SKM-1 treated with dmso at 0.1 percent for 144 hours (cell line): ENCODE data around the gene ZSCAN23.
"Not testable (repeated sequence)": the region's sequence is repeated elsewhere in the genome, so short reads cannot be mapped to it uniquely, and the experiment has no call there.

Experiments used
- DNase-seq: peaks from one replicate; lab custom pipeline; 2025; ENCODE audit not compliant: unreplicated experiment; lab: John Stamatoyannopoulos, UW

The ZSCAN23 gene

DNA sequence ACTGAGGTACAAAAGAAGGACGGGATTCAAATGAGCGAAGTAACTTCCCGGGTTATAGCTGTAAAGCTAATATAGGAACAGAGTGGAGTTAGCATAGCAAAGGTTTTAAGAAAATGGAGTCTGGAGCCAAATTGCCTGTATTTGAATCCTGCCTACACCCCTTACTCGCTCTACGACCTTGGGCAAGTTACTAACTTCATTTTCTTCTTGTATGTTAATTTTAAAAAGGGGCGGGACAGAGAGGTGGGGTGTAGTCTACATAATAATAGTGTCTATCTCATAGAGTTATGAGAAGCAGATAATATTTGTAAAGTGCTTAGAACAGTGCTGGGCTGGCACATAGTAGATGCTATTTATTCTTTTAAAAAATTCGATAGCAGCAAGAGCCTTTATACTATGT is 705 bp downstream of the ZSCAN23 start:
- no peak for DNase-seq

DNA sequence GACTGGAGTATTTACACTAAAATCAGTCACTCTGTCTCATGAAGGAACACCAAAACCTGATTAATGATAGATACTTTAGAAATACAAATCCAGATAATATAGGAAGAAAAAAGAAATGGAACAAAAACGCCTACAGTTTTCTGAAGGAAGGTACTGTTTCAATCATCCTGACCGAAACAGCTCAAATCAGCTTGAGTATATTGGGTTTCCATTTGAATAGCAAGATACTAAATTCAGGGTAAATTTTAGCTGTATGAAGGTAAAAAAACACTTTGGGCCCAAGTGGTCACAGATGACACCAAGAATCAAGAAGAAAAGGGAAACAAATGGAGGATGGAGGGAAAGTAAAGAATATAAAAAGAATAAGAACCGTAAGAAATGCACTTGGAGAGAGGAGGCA is 6.9 kb downstream of the ZSCAN23 start:
- no peak for DNase-seq

DNA sequence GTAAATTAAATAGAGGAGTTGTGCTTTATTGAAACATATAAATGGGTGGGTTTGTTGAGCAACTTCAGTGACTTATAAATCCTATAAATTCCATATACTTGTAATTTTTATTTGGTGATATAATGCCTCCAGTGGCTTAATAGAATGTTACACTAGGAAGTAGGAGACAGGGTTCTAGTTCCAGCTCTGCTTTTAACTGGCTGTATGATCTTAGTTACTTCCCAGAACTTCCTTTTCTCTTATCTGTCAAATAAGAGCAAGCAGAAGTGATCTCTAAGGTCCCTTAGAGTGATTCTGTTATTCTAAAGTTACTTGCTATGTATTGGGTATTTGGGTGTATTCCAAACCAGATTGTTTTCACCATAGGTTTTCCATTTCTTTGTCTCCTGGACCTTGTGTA is 10.2 kb downstream of the ZSCAN23 start:
- DNase-seq = peak; percentile 39

DNA sequence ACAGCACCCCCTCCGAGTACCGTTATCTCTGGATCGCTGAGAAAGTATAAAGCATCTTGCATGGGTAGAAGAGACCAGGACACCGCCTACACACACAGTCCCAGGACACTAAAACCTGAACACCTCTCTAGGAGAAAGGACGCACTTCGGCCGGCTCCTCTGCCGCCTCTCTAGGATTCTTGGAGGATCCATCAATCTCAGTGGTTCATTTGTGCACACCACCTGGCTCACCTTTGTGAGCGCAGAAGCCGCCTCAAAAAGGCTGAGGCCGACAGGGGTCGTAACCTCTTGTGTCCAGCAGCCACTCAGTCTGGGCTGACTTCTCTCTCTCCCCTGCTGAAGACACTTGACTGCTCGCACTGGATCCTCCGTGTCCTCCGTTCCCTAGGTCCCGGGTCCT is 13.5 kb downstream of the ZSCAN23 start:
- no peak for DNase-seq

DNA sequence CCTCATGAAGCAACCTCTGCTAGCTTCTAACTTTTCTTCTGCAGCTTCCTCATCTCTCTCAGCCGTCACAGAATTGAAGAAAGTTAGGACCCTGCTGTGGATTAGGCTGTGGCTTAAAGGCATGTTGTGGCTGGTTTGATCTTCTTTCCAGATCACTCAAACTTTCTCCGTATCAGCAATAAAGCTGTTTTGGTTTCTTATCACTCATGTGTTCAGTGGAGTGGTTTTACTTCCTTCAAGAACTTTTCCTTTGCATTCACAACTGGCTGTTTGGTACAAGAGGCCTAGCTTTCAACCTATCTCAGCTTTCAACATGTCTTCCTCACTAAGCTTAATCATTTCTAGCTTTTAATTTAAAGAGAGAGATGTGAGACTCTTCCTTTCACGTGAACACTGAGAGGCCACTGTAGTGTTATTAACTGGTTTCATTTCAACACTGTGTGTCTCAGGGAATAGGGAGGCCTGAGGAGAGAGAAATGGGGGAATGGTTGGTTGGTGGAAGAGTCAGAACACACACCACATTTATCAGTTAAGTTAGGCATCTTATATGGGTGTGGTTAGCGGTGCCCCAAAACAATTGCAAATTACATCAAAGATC is 17.2 kb downstream of the ZSCAN23 start:
- no peak for DNase-seq

DNA sequence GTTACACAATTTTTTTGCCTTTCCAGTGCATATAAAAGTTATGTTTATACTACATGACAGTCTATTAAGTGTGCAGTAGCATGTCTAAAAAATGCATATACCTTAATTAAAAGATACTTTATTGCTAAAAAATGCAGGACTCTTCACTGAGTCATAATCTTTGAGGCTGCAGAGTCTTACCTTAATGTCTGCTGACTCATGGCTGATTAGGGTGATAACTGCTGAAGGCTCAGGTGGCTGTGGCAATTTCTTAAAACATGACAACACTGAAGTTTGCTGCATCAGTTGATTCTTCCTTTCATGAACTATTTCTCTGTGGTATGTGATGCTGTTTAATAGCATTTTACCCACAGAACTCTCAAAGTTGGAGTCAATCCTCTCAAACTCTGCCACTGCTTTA is 19.1 kb downstream of the ZSCAN23 start:
- no peak for DNase-seq

DNA sequence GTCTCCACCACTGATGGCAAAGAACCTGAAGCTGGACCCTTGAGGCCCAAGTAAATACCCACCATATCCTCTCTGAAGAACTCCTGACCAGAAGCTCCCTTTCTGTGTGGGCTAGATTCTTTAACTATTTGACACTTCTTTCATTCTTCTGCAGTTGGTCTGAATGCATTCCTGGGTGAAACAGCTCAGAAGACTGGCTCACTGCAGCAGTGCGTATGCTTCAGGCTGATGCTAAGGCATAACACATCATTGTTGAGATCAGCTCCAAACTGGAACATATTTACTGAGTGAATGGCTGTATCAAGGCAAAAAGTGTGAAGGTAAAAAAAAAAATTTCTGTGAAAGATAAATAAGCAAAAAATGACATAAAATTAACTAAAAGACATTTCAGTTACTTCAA is 19.7 kb downstream of the ZSCAN23 start:
- DNase-seq = no peak

DNA sequence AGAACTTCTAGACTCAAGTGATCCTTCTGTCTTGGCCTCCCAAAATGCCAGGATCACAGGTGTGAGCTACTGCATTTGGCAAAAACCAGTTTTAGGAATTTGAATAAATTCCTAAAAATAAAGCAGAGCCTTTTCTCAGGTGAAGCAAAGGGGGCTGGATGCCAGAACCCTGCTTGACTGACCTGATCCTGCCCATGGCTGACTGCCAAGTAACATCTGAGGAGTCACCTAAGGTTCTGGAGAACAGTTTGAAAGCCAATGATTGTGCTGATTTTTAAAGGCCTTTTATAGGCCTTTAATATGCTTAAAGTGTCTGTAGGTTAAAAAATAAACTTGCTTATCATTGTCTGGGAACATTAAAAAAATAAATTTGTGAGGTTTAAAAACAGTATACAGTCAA is 29.6 kb downstream of the ZSCAN23 start:
- no peak for DNase-seq

DNA sequence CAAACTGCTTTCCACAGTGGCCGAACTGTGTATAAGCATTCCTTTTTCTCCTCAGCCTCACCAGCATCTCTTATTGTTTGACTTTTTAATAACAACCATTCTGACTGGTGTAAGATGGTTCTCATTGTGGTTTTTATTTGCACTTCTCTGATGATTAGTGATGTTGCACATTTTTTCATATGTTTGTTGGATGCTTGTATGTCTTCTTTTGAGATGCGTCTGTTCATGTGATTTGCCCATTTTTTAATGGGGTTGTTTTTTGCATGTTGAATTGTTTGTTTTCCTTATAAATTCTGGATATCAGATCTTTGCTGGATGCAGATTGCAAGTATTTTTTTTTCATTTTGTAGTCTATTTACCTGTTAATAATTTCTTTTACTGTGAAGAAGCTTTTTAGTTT is 32.5 kb downstream of the ZSCAN23 start:
- no peak for DNase-seq

DNA sequence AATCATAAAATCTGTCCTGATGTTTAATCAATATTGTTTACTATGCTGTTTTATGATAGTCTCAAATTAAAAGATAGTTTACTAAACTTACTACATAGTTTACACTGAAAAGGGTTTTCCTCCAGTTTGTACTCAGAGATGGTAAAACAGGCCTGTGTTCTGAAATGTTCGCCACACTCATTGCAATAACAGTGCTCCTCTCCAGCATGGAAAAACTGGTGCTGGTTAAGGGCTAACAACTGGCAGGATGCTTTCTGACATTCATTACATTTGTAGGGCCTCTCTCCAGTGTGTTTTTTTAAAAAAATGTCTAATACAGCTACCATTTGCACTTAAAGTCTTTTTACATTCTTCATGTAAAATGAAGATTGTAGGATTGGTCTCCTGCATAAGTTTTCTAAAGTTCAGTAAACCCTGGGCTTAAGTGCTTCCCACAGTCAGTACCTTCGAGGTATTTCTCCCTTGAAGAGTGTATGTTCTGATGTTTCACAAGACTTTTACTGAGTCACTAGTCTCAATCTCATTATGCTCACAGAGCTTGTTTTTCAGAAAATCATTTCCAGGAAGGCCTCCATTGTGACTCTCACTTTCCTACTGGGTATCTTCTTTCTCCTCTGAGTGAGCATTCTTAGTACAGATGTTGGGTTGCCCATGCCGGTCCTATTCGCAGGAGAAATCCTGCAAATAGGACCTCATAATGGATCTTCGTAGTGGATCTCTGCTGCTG is 35.1 kb downstream of the ZSCAN23 start:
- no peak for DNase-seq

DNA sequence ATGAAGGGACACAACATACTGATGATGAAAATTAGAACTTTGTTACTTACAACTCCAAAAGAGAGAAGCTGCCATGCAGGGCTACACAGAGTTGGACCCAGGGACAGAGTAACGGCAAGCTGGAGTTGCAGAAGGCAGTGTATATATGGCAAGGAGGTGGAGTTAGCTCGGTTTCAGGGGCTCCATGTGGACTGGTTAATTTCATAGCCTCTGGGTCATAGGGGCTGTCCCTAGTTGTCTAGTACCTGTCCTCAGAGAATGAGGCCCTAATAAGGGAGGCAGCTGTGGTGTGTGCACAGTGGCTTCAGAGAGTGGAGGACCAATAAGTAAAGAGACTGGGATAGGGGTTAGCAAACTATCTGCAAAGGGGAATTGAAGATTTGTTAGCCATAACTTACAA is 35.9 kb downstream of the ZSCAN23 start:
- no peak for DNase-seq

DNA sequence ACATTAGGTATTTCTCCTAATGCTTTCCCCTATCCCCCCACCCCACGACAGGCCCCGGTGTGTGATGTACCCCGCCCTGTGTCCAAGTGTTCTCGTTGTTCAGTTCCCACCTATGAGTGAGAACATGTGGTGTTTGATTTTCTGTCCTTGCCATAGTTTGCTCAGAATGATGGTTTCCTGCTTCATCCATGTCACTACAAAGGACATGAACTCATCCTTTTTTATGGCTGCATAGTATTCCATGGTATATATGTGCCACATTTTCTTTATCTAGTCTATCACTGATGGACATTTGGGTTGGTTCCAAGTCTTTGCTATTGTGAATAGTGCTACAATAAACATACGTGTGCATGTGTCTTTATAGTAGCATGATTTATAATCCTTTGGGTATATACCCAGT is 39.4 kb downstream of the ZSCAN23 start:
- not testable (repeated sequence) for DNase-seq

DNA sequence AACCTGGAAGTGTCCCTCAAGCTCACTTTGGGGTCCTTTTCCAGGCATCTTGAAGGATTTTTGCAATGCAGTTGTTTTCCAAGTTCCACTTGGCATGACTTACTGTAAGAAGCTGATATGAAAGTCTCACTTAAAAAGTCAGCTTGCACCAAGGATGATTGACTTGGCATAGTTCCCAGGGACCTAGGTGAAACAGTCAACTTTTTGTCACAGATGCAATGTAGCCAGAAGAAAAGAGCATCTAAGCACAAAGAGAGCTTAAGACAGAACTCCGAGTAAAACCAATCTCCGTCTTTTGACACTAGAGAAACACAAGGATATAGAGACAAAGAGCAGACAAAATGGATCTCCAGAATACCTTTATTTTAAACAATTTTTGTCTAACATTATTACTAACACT is 41.1 kb downstream of the ZSCAN23 start:
- DNase-seq = no peak

DNA sequence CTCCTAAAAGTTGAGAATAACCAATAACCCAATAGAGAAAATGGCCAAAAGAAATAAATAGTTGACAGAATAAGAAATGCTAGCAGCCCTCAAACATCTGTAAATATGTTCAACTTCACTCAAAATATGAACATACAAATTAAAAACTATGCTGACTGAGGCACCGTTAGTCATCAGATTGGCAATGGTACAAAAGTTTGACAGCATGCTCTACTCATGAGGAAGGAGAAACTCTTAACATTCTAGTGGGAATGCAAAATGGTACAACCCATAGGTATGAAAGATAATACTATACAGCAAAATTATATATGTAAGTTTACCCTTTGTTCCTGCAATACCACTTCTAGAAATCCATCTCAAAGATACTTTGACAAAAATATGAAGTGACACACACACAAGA is 42.1 kb downstream of the ZSCAN23 start:
- DNase-seq = no peak

DNA sequence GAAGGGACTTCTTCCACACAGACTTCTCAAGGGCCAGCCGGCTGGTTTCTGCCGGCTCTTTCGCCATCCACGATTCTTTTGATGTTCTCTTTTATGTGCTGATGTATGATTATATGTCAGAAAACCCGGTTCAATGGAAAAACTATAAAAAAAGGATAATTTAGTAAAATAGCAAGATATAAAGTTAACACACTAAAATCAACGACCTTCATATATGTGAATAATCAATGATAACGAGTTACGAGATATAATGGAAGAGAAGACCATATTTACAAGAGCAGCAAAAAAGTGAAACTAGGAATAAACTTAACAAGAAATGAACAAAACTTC is 43.2 kb downstream of the ZSCAN23 start:
- no peak for DNase-seq

DNA sequence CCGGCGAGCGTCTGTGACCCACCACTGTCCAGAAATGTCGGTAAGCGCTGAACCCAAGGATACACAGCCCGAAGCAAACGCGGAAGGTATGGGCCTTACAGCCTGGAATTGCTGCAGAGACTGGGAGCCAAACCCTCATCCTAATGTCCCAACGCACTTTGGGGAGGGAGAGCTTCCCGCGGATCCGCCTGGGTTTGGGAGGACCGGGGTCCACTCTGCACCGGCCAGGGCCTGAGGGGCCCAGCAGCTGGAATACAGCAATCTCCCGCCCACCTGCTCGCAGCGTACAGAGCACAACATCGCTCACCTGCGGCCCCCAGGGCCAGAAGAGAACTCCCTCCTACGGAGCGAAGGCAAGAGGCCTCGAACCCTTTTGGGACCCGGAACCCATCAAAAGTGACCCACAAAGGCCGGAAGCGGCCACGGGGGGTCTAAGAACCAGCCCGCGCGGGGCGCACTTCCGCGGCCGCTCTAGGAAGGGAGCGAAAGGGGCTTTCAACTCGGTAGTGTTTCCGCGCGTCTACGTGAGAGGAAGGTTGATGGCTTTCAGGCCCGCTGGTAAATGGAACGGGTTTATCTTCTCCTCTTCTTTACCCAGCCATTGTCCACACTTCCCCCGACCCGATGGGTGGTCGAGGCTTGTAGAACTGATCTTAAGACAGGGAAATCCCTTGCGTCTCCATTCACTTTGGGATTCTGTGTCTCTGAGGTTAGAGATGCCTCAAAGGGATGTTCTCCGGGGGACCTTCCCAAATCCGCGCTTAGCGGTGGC is 43.8 kb downstream of the ZSCAN23 start, which contains the start of gene ZSCAN12:
Gene ZSCAN12, minus strand, starts transcription at position 398 of the 772 bp plus-strand sequence. CDS start 1,342 bp downstream, outside the sequence.
- no peak for DNase-seq

DNA sequence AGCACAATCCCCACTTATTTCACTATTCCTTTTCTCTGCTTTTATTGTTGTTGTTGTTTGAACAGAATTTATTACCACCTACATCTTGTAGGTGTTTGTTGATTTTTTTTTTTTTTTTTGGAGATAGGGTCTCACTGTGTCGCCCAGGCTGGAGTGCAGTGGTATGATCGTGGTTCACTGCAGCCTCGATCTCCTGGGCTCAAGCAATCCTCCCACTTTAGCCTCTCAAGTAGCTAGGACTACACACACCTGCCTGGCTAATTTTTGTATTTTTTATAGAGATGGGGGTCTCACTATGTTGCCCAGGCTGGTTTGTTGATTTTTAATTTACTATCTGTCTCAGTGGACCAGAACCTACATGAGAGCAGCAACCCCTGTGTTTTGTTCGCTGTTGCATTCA is 47.4 kb downstream of the ZSCAN23 start:
- DNase-seq = no peak

DNA sequence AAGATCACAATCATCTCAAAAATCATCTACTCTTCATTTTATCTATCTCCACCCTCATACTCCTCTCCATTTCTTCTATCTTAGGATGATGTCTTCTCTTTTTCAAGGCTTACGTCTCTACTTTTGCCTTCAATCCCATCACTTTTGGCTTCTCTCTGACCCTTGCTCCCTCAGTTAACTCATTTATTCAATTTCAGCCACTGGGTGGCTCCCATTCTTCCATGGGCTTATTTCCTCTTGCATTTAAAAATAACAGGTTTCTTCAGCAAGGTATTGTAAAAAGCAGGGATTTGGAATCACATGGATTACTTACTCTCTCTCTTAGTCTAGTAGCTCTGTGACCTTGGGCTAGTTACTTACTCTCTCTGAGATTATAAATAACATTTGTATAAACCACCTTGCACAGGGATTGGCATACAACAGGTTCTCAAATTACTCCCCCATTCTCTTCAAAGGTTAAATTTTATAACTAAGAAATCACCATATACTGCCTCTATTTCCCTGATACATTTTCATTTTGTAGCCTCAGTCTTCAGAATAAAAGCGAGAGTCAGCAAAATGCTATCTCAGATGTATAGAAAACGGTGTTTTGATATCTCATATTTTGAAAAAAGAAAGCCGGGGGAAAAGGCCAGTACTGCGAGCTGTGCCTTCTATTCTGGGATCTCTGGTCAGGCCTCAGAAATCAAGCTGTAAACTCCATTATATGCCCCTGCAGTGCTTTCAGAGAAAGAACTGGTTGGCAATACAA is 49.2 kb downstream of the ZSCAN23 start:
- DNase-seq = peak; percentile 5

DNA sequence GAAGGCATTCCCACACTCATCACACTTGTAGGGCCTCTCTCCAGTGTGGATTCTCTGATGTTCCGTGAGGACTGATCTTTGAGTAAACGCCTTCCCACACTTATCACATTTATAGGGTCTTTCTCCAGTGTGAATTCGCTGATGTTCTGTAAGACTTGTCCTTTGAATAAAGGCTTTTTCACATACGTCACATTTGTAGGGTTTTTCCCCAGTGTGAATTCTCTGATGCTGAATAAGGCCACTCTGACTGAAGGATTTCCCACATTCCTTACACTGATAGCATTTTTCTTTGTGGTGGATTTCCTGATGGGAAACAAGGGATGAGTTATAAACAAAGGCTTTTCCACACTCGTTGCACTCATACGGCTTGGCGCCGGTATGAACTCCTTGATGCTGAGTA is 52.6 kb downstream of the ZSCAN23 start:
- DNase-seq = no peak

DNA sequence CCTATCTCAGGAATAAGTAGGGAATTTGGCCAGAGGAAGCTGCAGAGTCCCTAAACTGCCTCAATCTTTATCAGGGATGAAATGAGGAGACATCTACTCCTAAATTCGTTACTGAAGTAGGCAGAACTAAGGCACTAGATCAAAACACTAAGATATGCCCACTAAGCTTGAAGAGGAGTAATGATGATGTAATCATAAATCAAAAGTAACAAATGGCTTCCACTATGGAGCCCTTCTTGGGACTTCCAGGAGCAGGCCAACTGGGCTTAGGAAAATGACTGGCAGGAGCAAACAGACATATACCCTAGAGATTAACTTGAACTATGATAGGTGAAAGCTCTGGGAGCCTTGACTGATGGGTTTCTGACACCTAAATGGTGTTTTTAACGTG is 59.2 kb downstream of the ZSCAN23 start:
- DNase-seq = no peak
